ENCODE data around the gene ZNF836. TPM values are rescaled to one million over a fixed set of nuclear protein-coding genes. Genes with fewer than 3 reads are reported as not detected.

ZNF836 gene
- total and polyA plus RNA-seq, 8 donors, result 1.3 to 17.7 (median 3.7) TPM

DNA sequence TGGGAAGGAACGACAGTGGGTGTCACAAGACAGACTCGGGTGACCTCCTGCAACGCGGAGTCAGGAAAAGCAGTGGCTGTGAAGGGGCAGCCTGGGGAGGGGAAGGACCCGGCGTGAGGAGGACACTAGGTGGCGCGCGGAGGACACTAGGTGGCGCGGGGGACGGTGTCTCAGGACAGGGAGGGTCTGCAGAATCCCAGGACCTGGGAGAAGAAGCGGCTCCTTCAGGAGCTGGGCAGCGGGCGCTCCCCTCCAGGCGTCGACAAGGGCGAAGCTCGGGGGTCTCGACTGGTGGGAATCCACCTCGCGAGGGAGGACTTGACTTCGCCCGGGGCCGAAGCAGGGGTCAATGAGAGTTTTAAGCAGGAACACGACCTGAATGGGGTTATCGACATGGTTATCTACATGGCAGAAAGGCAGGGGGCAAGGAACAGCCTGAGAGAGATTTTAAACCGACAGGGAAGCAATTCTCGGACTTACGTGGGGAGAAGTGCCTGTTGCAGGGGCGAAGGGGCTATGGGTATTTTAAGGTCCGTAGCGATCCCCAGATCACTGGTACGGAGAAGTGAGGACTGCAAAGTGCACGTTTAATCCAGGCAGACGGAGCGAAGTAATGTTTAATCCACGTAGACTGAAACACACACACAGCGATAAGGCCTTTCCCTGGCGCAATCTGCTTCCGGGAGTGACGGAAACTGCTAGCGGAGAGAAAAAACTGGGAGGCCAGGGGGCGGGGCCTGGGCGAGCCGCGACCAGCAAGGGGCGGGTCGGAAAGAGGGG is 32.0 kb downstream of the ZNF836 start, which contains the start of gene ZNF616:
ZNF616 (minus strand) TSS at position 687 of the 780 bp plus-strand sequence. CDS start 9,426 bp downstream, outside the sequence.
- WGBS, 5 donors, result 0 to 1% (median 0%) methylated on average over 47 to 49 of the region's 49 CpGs
- Histone ChIP-seq H3K36me3 (peaks cover 0 to 7% (median 2%) of the 10 kb centered on the region in 4 donors), H3K9me3 (peaks cover 0 to 18% (median 9%) of the 10 kb centered on the region in 4 donors), H3K4me3 (peak within 1 kb of the TSS; percentile 69 to 92 (median 82)), H3K27ac (peak within 1 kb of the TSS; percentile 86 to 97 (median 93)), H3K4me1 (peaks cover 19 to 28% (median 23%) of the 10 kb centered on the region in 4 donors), H3K27me3 (no peaks in the 10 kb centered on the region)
- intact Hi-C loops (cut with DNase I; ENCODE audit: low total_unique reads), result loop anchor here (5.0 kb wide), 1 partner anchor 98 kb away; no protein-coding TSS in a partner anchor
- peak; percentile 98 to 99 for DNase-seq
- no peak for TF ChIP-seq EP300 (IDR thresholded peaks at IDR 0.05)
- peak; percentile 55 to 93 (median 84) for TF ChIP-seq POLR2AphosphoS5 (IDR thresholded peaks at IDR 0.05)
- TF ChIP-seq CTCF (IDR thresholded peaks at IDR 0.05), result peak in 5 of 7 experiments; percentile 57 to 83 (median 76)
- TF ChIP-seq POLR2A (IDR thresholded peaks at IDR 0.05), result no peak

DNA sequence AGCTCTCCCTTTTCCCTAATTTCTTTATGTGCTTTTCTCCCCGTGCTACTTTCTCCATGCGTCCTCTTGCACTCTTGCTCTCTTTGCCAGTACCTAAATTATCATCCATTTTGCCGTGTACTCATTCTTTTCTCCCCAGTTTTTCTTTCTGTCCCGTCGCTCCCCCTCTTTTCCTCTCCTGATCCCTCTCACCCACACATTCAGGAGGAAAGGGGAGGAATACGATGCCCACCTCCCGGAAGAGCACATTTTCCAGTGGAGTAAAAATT is 32.5 kb downstream of the ZNF836 start:
- Histone ChIP-seq H3K9me3 (peaks cover 0 to 23% (median 11%) of the 10 kb centered on the region in 4 donors), H3K27ac (peak overlapping the region; percentile 86 to 97 (median 93)), H3K36me3 (peaks cover 0 to 7% (median 2%) of the 10 kb centered on the region in 4 donors), H3K4me3 (peak overlapping the region; percentile 69 to 92 (median 82)), H3K4me1 (peaks cover 19 to 28% (median 23%) of the 10 kb centered on the region in 4 donors), H3K27me3 (no peaks in the 10 kb centered on the region)
- intact Hi-C loops (cut with DNase I; ENCODE audit: low total_unique reads), result no loop called here
- TF ChIP-seq POLR2A (IDR thresholded peaks at IDR 0.05), result no peak
- TF ChIP-seq POLR2AphosphoS5 (IDR thresholded peaks at IDR 0.05), result no peak
- no peak for TF ChIP-seq EP300 (IDR thresholded peaks at IDR 0.05)
- TF ChIP-seq CTCF (IDR thresholded peaks at IDR 0.05), result no peak
- DNase-seq, result no peak
- 0 to 2% (median 1%) methylated on average over 7 of the region's 7 CpGs for WGBS, 5 donors

GRCh38 chr19:52138278-52138982 is 33.0 kb downstream of the ZNF836 start:
- intact Hi-C loops (cut with DNase I; ENCODE audit: low total_unique reads), result no loop called here
- 5 to 7% (median 7%) methylated on average over 14 of the region's 14 CpGs for WGBS, 5 donors

GRCh38 chr19:52120286-52120685 is 51.1 kb downstream of the ZNF836 start:
- Histone ChIP-seq H3K27ac (no peak overlapping the region), H3K27me3 (no peaks in the 10 kb centered on the region), H3K9me3 (peaks cover 68 to 100% (median 96%) of the 10 kb centered on the region in 4 donors), H3K4me1 (no peaks in the 10 kb centered on the region), H3K36me3 (peaks cover 83 to 100% (median 100%) of the 10 kb centered on the region in 4 donors), H3K4me3 (no peak overlapping the region)
- intact Hi-C loops (cut with DNase I; ENCODE audit: low total_unique reads), result no loop called here
- 96 to 98% (median 97%) methylated on average over 3 of the region's 3 CpGs for WGBS, 5 donors
- TF ChIP-seq POLR2AphosphoS5 (IDR thresholded peaks at IDR 0.05) (no peak), POLR2A (IDR thresholded peaks at IDR 0.05) (no peak), EP300 (IDR thresholded peaks at IDR 0.05) (no peak)
- no peak for DNase-seq

More at GRCh38 chr19:52138278-52138982, 33.0 kb downstream of the ZNF836 start:
- Histone ChIP-seq H3K27me3 (no peaks in the 10 kb centered on the region), H3K4me3 (peak overlapping the region; percentile 69 to 92 (median 82)), H3K4me1 (peaks cover 19 to 28% (median 23%) of the 10 kb centered on the region in 4 donors), H3K27ac (peak overlapping the region; percentile 86 to 97 (median 93)), H3K36me3 (peaks cover 0 to 7% (median 2%) of the 10 kb centered on the region in 4 donors), H3K9me3 (peaks cover 0 to 28% (median 14%) of the 10 kb centered on the region in 4 donors)
- TF ChIP-seq POLR2A (IDR thresholded peaks at IDR 0.05), result no peak
- TF ChIP-seq EP300 (IDR thresholded peaks at IDR 0.05), result no peak
- peak in 1 of 2 donors; percentile 72 for DNase-seq

DNA sequence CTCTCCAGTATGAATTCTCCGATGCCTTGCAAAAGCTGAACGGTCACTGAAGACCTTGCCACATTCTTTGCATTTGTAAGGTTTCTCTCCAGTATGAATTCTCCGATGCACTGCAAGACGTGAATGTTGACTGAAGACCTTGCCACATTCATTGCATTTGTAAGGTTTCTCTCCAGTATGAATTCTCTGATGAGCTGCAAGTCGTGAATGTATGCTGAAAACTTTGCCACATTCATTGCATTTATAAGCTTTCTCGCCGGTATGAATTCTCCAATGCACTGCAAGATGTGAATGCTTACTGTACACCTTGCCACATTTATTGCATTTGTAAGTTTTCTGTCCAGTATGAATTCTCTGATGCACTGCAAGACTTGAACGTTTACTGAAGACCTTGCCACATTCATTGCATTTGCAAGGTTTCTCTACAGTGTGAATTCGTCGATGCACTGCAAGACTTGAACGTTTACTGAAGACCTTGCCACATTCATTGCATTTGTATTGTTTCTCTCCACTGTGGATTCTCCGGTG is 55.8 kb downstream of the ZNF836 start:
- Histone ChIP-seq H3K27me3 (no peaks in the 10 kb centered on the region), H3K4me1 (no peaks in the 10 kb centered on the region), H3K36me3 (peaks cover 56 to 75% (median 61%) of the 10 kb centered on the region in 4 donors), H3K27ac (no peak overlapping the region), H3K4me3 (no peak overlapping the region), H3K9me3 (peaks cover 94 to 100% (median 97%) of the 10 kb centered on the region in 4 donors)
- TF ChIP-seq CTCF (IDR thresholded peaks at IDR 0.05), result no peak
- no peak for TF ChIP-seq POLR2AphosphoS5 (IDR thresholded peaks at IDR 0.05)
- TF ChIP-seq POLR2A (IDR thresholded peaks at IDR 0.05), result no peak
- no peak for TF ChIP-seq EP300 (IDR thresholded peaks at IDR 0.05)
- 95 to 99% (median 98%) methylated on average over 12 of the region's 12 CpGs for WGBS, 5 donors
- intact Hi-C loops (cut with DNase I; ENCODE audit: low total_unique reads), result no loop called here
- DNase-seq, result no peak
